SKM-1 (cell line): ENCODE measurements around the gene SEPTIN12.

Source experiments
- DNase-seq: peaks from one replicate; lab custom pipeline; 2025; ENCODE audit not compliant: unreplicated experiment; lab: John Stamatoyannopoulos, UW

SEPTIN12 gene

DNA sequence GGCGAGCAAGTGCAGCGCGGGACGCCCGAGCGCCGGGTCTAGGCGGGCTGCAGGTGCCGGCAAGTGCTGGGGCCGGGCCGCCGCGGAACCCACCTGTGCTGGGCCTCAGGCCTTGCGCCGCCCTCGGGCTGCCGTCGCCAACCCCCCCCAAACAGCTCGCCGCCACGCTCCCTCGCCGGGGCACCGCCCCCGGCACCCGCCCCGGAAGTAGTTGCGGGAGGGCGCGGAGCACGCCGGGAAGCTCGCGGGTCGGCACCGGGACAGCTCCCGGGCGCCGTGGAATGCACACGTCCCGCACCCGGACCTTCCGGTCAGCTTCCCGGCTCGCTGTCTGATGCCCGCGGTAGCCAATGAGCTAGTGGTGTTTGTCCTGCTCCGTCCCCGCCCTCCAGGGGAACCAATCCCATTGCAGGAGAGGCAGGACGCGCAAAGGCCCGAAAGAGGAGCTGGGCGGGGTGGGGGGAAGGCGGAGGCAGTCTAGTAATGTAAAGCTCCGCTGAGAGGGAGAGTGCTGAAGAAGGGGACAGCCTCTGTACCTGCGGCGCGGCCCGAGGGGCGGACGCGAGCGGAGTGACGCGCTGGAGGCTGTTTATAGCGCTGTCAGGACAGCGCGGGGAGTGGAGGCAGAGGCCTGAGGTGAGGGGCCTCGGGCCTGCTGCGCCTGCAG is 53.9 kb downstream of the SEPTIN12 start, which contains the start of the genes ANKS3 and DNAAF8:
Gene ANKS3, minus strand, starts transcription at position 209 of the 667 bp plus-strand sequence. CDS start 4,122 bp downstream, outside the sequence.
Gene DNAAF8, plus strand, starts transcription at position 475 of the 667 bp plus-strand sequence. CDS start 1,978 bp downstream, outside the sequence.
- peak; percentile 83 for DNase-seq

DNA sequence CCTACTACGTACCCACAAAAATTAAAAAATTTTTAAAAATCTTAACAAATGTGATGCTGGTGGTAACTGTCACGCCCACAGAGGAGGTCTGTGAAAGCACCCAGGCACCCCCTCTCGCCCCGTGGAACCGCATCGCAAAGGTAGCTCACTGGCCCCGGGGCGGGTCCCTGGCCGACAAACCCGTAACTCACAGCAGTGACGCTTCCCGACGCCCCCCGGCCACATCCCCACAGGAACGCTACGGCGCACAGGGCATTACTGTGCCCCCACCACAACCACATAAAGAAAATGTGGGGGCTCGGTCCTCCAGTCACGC is 54.4 kb downstream of the SEPTIN12 start:
- no peak for DNase-seq

DNA sequence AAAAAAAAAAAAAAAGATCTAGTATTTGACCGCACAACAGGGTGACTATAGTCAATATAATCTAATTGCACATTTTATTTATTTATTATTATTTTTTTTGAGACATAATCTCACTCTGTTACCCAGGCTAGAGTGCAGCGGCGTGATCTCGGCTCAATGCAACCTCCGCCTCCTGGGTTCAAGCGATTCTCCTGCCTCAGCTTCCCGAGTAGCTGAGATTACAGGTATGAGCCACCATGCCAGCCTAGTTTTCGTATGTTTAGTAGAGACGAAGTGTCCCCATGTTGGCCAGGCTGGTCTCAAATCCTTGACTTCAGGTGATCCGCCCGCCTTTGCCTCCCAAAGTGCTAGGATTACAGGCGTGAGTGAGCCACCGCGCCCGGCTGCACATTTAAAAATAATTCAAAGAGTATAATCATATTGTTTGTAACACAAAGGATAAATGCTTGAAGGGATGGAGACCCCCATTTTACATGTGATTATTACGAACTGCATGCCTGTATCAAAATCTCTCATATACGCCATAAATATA is 54.9 kb downstream of the SEPTIN12 start:
- DNase-seq, result no peak

DNA sequence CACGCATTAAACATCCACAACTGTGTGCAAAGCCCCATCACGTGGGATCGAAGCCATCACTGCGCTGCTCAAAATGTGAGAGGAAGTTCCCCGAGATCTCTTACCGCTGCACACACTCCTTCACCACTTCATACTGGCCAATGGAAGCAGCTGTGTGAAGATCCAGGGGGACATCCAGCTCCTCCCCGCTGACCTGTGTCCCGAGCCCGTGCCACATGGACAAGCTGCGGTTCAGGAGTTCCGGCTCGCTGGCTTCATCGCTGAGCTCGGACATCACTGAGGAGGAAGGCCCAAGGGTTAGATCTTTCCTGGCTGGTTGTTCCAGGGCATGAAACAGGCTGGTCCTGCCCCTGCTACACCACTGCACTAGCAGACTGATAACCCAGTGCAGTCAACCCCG is 58.3 kb downstream of the SEPTIN12 start:
- no peak for DNase-seq

DNA sequence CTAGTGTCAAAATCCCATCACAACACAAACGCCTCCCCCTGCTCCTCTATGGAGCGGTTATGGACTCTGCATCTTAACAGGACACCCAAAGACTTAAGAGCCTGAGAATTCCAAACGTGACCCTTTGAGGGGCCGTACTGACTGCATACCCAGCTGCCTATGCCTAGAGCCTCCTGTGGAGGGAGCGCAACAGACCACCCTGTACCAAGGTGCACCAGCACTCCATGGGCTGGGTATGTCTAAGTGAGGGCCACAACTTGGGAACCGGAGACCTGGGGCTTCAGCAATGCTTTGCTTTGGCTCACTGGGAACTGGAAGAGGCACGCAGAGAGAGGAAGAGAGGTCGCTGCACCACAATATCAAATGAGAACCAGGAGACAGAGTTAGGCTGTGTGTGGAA is 59.5 kb downstream of the SEPTIN12 start:
- no peak for DNase-seq
